GM21619 (cell line): ENCODE data around the gene SERGEF.

Source experiments
- ATAC-seq: cut with Tn5 transposase; IDR thresholded peaks from one replicate; pipeline ENCODE4 v1.9.1; 2021; ENCODE audit not compliant: unreplicated experiment

SERGEF gene

DNA sequence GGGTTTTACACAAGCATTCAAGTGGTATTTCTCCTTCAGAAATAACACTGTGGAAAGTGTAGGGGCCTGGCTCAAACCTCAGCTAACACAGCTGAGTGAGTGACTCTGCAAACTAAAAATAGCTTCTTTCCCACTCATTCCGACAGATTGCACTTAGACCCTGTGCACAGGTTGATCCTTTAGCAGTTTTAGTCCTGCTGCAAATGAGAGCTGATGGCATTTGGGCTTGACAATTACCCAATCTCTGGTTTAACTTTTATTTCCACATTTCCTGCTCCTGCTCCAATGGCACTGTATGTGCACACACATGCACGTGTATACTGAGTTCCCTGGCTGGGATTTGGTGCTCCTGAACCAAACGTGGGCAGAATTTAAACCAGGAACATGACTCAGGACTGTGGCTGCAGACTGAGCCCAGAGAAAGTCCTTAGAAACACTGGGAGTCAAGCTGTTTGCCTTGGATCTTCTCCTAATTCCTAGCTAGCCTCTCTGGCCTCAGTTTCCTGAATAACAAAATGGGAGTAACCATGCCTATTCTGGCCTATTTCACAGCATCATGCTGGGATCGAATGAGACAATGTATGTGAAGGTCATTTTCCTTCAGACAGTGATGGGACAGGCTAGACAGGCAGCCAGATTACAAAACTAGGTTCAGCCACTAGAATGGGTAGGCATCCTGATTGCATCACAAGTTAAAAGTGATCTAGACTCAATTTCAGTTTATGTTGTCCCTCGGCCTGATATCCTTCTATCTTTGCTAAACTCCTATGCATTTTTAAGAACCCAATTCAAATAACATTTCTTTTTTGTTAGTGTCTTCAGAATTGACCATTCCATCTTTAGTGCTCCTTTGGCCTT is 58.2 kb downstream of the SERGEF start:
- ATAC-seq: no peak

DNA sequence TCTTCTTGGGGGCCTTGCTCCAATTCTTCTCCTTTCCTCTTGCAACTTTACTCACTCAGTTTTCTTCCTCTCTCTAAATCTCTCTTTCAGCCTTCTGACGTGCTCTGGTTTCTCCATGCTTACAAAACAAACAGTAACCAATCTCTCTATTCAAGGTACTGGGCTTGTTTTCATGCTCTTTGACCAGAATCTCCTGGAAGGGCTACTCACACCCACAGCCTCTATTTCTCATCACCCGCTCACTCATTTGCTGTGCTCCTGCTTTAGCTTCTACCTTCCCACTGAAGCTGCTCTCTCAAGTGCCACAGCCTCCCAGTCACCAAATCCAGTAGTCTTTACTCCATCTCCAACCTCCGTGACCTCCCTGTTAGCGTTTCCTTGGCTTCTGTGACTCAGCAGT is 60.4 kb downstream of the SERGEF start:
- ATAC-seq: no peak

DNA sequence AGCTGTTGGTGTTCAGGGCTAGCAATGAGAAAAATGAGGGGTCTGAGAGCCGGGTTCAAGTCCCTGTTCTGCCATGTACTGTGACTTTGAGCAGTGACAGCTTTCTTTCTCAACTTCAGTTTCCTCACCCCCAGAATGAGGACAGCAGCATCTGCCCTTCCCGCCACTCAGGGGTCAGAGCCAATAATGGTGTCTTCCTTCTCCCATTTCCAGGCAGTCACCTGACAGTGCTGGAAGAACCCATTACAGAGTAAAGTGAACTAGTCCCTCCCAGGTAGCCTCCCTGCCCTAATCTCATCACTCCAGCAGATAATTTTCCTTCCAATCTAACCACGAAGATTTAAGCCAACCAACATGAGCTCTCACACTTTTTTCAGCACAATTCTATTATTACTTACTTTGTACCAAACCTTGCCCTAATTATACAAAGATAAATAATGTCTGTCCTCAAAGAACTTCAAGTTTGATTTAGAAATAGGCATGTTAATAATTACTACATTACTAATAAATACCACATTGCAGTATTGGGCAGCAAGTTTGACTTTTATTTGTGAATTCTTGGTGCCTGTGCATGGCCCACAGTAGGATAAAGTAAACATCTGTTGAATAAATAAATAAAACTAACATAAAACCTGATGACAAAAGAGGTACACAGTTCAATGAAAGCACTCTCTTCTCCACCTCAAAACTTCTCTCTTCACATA is 61.0 kb downstream of the SERGEF start:
- no peak for ATAC-seq

DNA sequence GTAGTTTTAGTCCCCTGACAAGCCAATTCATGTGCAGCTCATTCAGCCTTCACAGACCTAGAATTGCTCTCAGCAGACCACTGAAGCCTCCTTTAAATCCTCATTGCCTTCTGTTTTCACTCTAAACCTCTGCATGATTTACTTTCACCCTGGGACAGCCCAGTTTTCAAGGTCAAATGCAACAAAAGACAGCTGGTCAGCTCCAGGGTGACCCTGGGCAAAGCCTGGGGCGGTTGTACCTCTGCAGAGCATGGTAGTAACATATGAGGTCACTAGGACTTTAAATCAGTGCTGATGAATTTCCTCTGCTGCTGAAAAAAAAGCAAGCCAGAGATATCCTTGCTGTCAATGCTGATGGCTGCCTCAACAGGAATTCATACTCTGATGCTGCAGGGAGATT is 62.2 kb downstream of the SERGEF start:
- no peak for ATAC-seq

DNA sequence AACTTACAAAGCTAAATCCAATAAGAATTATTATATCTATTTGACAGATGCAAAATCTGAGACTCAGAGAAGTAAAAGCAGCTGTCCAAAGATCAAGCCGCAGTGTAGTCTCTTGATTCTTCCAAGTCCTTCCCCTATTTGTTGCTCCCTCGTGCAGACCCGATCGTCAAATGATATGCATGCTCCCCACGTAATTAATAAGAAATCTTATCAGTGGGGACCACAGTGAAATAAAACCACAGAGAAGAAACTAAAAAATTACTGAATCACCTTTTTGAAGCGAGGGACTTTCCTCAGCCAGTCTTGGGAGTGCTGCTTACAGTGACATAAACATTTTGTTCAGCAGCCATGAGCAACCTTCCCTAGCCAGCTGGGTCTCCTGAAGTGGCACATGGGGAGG is 64.6 kb downstream of the SERGEF start:
- ATAC-seq: no peak

DNA sequence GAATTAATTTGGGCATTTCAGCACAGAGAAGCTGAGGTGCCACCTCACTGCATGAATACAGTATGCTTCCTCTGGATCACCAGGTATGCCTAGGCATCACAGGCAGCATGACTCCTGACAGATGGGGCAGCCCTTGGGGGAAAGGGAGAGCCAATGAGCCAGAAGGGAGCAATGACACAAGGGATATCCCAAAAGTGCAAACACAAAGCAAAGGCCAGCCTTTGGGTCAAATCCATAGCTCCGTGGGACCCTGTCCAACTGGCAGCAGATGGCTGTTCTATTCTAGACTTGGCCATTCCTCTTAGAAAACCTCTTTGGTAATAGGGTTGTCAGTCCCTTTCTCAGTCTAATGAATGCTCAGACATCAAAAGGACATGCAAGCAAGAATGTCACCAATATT is 73.3 kb downstream of the SERGEF start:
- ATAC-seq: no peak

DNA sequence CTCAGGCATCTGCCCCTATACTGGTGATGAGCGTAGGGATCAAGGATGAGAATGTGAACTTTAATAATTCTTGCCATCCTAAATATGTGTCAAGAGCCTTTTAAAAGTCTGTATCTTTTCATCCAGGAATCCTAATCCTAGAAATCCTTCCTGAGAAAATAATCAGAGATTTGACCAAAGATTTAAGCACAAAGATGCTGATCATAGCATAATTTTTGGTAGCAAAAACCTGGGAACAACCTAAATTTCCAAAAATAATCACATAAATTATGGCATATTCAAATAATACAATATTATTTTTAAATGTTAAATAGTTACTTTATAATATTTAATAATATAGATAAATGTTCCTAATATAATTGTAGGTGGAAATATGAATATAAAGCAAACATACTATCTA is 76.1 kb downstream of the SERGEF start:
- no peak for ATAC-seq

DNA sequence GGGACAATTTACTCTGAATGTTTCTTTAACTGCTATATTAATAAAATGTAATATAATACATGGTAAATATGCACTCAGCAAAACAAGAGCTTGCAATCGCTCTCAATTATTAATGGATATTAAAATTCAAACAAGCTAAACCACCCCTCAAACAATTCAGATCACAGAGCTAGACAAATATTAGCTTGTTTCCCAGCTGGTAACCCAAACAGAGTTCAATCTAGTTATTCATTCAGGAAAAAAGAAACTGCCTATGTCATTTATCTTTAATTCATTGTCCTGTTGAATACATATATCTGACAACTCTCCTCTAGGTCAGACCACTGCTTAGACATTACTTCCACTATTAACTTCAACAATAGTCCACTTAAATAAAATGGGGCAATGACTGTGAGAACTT is 78.7 kb downstream of the SERGEF start:
- ATAC-seq: no peak

DNA sequence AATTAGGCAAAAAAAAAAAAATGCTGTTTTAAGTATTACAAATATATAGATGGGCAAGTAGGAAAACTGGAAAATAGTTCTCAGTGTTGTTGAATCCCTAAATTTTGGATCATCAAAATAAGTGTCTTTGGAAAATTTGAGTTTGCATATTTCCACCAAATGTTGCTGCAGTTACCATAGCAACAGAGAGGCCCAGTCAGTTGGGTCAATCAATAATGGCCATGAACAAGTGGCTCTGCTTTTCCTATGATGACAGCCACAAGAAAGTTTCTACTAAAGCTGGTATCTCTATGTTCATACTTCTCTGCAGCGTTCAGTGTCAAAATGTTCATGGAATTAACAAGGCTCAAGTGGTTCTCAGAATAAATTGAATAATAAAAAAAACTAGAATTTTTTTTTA is 79.1 kb downstream of the SERGEF start:
- ATAC-seq: no peak

DNA sequence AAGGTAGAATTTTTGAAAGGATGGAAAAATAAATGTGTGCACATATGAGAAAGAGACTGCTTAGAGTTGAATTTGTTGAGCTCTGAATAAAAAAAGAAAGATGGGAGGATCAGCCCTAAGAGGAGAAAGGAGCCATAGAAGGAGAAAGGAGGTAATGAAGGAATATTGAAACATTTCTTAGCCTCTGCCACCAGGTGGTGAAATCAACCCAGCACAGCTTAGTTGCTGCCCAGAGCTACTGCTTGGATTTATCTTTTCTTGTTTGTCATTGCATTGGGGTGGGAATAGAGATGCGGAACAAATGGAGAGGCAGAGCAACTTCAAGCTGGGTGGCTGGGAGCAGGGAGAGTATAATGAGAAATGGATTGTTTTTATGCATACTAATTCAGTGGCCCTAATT is 80.4 kb downstream of the SERGEF start:
- no peak for ATAC-seq

DNA sequence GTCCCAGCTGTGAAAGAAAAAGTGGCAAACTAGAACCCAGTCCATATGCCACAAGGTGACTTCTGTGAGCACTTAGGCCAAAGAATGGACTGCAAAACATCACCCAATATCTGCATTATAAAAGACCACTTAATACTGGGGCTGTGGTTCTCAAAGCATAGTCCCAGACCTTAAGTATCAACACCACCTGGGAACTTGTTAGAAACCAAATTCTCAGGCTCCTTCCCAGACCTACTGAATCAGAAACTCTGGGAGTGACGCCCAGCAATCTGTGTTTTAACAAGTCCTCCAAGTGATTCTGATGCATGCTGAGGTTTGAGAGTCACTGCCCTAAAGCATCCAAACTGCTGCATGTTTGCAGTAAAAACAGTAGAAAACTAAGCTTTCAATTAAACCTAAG is 81.3 kb downstream of the SERGEF start:
- ATAC-seq: no peak

DNA sequence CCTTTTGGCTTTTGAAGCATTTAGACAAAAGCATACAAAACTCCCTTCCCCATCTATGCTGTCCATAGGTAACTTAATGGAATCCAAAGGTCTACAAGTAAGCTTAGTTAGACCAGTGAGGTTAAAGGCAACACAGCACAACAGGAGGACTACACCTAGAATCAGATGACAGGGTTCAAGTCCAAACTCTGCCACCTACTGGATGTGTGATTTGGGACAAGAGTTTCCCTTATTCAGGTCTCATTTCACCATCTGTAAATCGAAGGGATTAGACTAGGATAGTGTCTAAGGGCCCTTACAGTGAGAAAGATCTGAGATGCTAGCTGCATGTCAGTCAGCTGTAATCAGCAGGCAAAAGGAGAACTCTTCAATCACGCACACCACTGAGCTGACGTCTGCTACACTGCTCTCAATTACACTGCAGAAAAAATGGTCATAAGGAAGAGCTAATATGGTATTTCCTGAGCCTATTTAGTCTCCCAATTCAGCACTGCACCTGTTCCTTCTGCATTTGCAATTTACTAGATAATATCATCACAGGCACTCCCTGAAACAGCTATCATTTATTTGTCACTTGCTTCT is 82.2 kb downstream of the SERGEF start:
- no peak for ATAC-seq

DNA sequence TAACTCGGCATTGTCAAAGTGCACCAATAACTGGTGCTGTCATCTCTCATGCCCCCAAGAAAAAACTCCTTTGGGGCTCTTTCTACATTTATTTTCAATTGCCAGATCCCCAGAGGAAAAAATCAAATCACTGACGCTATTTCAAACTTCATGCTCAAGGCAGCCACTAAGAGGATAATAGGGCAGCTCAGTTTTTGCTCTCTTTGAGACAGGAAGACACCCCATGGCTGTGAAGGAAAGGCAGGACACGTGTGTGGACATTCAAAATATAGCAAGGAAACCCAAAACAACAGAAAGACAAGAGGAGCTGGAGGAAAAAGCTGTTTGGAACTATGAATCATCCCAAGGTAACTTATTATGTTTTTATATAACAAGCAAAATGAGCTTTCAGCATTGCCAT is 83.7 kb downstream of the SERGEF start:
- ATAC-seq: no peak

DNA sequence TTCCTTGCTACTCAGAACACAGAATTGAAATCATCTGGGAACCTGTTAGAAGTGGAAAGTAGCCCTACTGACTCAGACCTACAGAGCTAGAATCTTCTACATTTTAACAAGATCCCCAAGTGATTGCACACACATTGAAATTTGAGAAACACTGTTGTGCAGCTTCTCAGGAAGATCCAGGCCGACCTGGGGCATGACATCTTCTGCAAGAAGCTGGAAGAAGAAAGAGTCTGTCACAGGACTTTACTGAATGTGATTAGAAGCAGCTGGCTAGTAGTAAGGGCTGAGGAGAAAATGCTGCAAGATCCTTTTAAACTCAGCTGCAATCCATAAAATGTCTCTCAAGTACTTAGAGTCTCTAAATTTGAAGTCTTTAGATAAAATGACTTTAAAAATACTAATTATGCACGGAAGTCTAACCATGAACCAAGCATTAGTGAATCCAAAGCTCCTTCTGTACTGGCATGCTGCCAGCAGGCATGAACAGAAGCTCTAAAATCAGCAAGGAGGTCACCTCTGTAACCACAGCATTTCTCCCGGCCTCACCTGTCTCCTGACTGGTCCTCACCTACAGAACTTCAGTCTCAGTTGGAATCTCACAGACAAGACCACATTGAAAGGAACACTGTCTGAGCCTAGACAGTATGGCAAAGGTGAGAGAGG is 85.0 kb downstream of the SERGEF start:
- no peak for ATAC-seq

DNA sequence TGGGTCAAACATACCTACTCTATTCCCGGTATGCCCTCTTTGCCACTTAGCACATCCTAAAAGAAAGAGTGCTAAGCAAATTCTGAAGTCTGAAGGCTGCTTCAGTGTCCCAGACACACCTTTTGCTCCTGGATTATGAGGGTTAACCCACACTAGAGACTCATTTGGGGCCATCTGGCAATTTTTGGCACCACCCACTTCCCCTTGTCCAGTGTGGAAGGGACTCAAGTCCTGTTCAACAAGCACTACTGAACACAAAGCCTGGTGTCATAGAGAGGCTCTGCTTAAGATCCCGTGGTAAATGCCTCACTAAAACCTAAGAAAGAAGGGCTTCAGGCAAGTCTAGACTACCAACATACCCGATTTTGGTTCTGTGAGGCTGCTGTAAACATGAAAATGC is 85.8 kb downstream of the SERGEF start:
- ATAC-seq: no peak

DNA sequence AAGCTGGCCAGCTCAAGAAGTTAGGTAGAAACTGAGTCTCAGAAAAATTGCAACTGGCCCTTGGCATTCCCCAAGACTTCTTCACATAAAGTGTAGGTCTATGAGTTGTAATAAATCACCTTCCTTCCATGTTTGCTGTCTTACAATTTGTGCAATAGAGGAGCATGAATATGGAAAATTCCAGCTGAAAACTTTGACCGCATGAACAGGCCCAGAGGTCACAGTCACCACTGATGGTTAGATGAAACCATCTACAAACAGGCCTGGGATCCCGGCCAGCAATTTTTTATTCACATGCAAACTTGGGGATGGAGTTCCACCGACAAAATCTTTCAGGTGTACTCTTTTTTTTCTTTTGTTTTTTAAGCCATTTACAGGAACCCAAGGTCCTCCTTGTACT is 88.1 kb downstream of the SERGEF start:
- ATAC-seq: no peak

DNA sequence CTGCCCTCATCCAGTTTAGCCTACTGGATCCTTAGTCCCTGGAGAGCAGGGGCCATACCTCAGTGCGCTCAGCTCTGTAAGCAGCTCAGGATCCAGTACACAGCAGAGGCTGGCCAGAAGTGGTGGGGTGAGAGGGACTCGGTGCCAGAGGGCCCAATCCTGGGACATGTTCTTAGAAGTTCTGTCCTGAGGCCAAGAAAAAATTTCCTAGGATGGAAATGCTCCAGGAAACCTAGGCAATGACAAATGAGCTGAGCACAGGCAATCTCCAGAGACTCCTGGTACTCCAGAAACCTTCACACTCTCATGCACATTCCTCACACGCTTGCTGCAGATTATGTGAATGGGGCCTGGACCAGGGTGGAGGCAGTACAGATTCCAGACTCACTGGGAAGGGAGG is 89.6 kb downstream of the SERGEF start:
- ATAC-seq: no peak

DNA sequence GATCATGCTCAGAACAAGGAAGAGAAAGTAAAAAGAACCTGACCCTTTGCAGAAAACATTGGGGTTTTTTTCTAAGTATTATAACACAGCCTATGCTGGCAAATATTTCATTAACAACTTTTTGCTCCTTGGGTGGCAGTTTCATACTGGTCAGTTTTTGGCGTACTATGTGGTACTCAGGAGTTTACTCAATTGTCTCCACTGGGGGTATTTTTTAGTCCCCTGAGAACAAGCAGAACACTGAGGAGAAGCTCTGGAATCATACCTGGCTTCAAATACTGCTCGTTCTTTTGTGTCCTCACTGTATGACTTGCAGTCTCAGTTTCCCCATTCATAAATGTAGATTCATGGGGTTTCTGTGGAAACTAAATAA is 90.4 kb downstream of the SERGEF start:
- ATAC-seq: no peak

DNA sequence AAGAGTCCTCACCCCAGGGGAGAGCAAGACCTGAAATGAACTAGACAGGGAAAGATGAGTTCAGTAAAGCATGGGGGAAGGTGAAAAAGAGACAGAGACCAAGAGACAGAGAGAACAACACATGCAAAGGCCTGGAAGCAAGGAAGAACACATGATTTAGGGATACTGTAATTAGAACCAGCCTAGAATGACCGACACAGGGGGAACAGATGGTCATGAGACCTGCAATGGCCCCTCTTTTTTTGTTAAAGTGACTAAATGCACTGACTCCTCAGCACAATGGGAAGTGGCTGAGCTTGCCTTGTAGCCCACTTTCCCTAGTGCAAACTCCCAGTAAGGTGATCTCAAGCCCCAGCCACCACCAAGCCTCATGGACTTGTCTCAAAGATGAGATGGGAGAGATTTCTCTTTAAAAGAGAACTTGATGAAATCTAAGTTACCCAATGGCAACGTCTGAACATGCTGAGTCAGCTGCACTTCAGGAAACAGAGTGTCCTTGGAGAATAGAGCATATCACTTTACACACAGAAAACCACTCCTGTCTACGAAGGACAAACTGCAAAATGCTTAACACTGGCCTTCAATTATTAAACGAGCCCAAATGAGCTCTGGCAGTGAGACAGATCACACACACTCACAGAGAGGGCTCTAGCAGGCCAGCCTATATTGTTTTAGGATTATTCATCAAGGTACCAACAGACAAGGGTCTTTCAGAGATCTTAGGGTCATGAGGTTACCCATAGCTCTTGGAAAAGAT is 91.0 kb downstream of the SERGEF start:
- no peak for ATAC-seq

DNA sequence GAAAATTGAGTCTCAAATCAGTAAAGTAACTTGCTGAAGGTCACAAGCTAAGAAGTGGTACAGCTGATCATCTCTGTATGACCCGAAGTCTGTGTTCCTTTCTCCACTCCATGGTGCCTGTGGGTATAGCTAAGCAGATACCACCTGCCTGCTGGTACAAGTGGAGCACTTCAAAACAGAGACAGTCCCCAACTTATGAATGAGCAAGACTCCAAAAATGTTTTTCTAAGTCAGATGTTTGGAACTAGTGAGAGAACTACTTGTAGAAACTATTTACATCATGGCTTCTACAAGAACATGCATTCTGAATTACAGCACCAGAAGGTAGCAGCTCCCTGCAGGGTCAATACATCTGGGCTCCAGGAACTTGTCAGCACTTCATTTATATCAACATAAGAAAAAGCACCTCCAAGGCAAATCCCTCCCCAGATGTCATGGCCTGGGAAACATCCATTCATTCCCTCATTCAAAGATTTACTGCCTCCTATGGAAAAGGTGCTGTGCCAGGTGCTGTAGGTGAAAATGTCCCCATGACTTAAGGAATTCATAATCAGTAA is 94.7 kb downstream of the SERGEF start:
- ATAC-seq: no peak

DNA sequence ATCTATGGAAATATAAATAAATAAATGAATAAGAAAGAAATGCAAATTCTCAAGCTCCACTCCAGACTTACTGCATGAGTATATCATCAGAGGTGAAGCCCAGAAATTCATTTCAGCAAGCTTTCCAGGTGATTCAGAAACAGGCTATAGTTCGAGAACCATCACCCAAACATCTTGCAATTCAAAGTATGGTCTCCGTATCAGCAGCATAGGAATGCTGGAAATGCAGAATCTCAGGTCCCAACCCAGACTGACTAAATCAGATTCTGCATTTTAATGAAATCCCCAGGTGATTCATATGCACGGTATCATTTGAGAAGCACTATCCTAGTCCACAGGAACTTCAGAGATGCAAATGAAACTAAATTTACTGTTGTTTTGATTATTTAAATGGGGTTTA is 95.3 kb downstream of the SERGEF start:
- no peak for ATAC-seq
